IPS DF 6.9 (cell line): Measurements from ENCODE around the gene IFT88.
"Not testable (repeated sequence)": the region's sequence is repeated elsewhere in the genome, so short reads cannot be mapped to it uniquely, and the experiment has no call there.

Experiments
- DNase-seq: peaks from one replicate; pipeline ENCODE4 v3.0.0-alpha.2; 2013; ENCODE audit warnings: low read depth, low spot score
- H3K27ac ChIP-seq: one replicate; pipeline ENCODE4 v1.5.1; 2013; ENCODE audit warnings: low read length, control low read depth
- H3K27me3 ChIP-seq: 2 replicates; pipeline ENCODE4 v1.6.1; 2013; ENCODE audit warnings: mild to moderate bottlenecking, low read length; ENCODE audit not compliant: control insufficient read depth, insufficient read depth
- H3K36me3 ChIP-seq: 2 replicates; pipeline ENCODE4 v1.6.1; 2013; ENCODE audit warnings: low read length; ENCODE audit not compliant: control insufficient read depth, insufficient read depth
- H3K4me1 ChIP-seq: 2 replicates; pipeline ENCODE4 v1.6.1; 2013; ENCODE audit warnings: low read length; ENCODE audit not compliant: control insufficient read depth, insufficient read depth
- H3K4me3 ChIP-seq: 2 replicates; pipeline ENCODE4 v1.5.1; 2013; ENCODE audit warnings: mild to moderate bottlenecking, low read length
- H3K9me3 ChIP-seq: 2 replicates; pipeline ENCODE4 v1.6.1; 2013; ENCODE audit warnings: low read length, inconsistent platforms; ENCODE audit not compliant: control insufficient read depth, insufficient read depth
- WGBS: extraction: QIAGEN DNeasy Blood & Tissue Kit; methylation state at CpG from one replicate; pipeline ENCODE4 v1.1.7; 2013; ENCODE audit warnings: mixed read lengths, missing lambda C conversion rate; ENCODE audit not compliant: insufficient read length, insufficient coverage; 5-methylcytosine and 5-hydroxymethylcytosine counted together

IFT88 gene

DNA sequence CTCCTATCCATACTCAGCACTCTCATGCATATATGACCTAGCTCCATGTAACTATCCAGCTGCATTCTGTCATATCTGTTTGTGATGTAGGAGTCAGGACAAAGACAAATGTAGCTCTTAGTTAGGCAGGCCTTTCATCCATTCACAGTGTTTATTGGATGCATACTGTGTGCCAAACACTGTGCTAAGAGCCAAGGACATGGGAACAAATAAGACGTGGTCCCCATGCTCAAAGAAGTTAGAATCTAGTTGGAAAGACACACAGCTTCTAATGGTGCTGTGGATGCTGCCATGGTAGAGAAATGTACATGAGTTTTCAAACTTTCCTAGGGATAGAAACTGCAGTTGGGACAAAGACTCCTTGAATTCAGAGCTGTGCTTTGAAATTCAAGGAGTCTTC is 104.8 kb downstream of the IFT88 start:
- DNase-seq: no peak
- no CpG with 5 or more reads among the region's 1 CpG for WGBS

DNA sequence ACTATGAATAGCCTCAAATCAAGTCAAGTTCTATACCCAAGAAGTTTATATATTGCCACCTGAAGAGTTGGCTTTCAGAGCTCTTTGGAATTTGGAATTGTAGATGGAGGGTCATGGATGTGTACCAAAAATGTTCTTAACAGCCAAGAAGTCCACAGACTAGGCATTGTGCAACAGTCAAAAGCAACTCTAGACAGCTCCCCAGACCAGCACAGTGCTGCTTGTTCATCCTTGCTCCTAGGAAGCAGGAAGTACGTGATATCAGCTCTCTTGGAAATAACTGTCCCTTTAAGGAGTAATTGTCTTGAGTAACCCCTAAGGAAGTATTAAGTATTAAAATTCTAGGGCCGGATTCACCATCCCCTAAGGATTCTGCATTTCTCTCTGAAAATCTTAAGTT is 105.8 kb downstream of the IFT88 start:
- Histone ChIP-seq H3K4me1 (no peaks in the 10 kb centered on the region), H3K27me3 (no peaks in the 10 kb centered on the region), H3K27ac (no peak overlapping the region), H3K9me3 (no peaks in the 10 kb centered on the region), H3K36me3 (no peaks in the 10 kb centered on the region), H3K4me3 (no peak overlapping the region)
- DNase-seq: no peak
- WGBS: no CpG with 5 or more reads among the region's 2 CpGs

More for the DNA sequence above, 104.8 kb downstream of the IFT88 start:
- H3K4me1 ChIP-seq: no peaks in the 10 kb centered on the region
- no peak overlapping the region for H3K4me3 ChIP-seq
- H3K27me3 ChIP-seq: no peaks in the 10 kb centered on the region
- H3K36me3 ChIP-seq: no peaks in the 10 kb centered on the region
- no peak overlapping the region for H3K27ac ChIP-seq
- H3K9me3 ChIP-seq: no peaks in the 10 kb centered on the region

- Histone ChIP-seq H3K27ac (no peak overlapping the region), H3K9me3 (no peaks in the 10 kb centered on the region), H3K4me1 (no peaks in the 10 kb centered on the region), H3K36me3 (no peaks in the 10 kb centered on the region), H3K27me3 (no peaks in the 10 kb centered on the region), H3K4me3 (no peak overlapping the region)
- no peak for DNase-seq
- WGBS: no CpG with 5 or more reads among the region's 5 CpGs
Measured at GRCh38 chr13:20673715-20674114, 106.8 kb downstream of the IFT88 start.

DNA sequence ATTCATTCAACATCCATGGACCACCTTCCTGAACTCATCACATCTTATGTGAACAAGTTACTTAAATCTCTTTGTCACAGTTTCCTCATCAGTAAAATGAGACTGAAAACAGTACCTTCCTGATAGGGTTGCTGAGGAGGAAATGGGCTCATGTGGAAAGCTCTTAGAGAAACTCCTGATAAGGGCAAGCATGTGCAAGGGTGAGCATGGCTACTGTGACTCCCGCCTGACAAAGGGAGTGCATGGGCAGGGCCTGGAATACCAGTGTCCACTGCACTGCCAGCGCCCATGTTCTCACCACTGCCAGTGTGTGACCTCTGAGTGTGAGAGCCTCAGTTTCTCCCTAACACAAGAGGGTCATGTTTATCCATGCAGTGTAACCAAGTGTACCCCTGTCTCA is 109.3 kb downstream of the IFT88 start:
- DNase-seq: no peak
- H3K4me3 ChIP-seq: no peak overlapping the region
- H3K27ac ChIP-seq: no peak overlapping the region
- no peaks in the 10 kb centered on the region for H3K36me3 ChIP-seq
- no peaks in the 10 kb centered on the region for H3K27me3 ChIP-seq
- no peaks in the 10 kb centered on the region for H3K4me1 ChIP-seq
- WGBS: no CpG with 5 or more reads among the region's 2 CpGs
- H3K9me3 ChIP-seq: no peaks in the 10 kb centered on the region

GRCh38 chr13:20678606-20679005 is 111.6 kb downstream of the IFT88 start:
- no CpG with 5 or more reads among the region's 7 CpGs for WGBS
- H3K4me1 ChIP-seq, H3K9me3 ChIP-seq, DNase-seq, H3K4me3 ChIP-seq, H3K36me3 ChIP-seq, H3K27ac ChIP-seq, H3K27me3 ChIP-seq: not testable (repeated sequence)

DNA sequence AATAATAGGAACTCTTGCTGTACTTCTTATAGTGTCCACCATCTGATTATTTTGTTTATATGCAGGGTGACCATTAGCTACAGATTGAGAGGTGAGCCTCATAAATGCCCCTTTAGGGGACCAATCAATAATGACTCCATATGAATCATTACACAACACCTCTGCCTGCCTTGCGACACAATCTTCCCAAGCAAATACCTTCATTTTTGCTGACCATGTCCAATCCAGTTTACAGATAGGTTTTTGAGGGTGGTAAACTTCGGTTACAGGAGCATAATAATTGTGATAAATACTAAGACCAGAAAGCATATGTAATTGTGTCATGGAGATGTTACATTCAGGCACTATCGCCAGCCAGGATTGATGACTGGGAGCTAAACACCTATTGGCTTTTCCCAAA is 112.9 kb downstream of the IFT88 start:
- DNase-seq: no peak
- Histone ChIP-seq H3K4me3 (no peak overlapping the region), H3K4me1 (peaks cover 2% of the 10 kb centered on the region; the same call in 1 of the 2 replicates), H3K27me3 (no peaks in the 10 kb centered on the region), H3K27ac (no peak overlapping the region), H3K9me3 (no peaks in the 10 kb centered on the region), H3K36me3 (no peaks in the 10 kb centered on the region)
- no CpG with 5 or more reads among the region's 3 CpGs for WGBS

DNA sequence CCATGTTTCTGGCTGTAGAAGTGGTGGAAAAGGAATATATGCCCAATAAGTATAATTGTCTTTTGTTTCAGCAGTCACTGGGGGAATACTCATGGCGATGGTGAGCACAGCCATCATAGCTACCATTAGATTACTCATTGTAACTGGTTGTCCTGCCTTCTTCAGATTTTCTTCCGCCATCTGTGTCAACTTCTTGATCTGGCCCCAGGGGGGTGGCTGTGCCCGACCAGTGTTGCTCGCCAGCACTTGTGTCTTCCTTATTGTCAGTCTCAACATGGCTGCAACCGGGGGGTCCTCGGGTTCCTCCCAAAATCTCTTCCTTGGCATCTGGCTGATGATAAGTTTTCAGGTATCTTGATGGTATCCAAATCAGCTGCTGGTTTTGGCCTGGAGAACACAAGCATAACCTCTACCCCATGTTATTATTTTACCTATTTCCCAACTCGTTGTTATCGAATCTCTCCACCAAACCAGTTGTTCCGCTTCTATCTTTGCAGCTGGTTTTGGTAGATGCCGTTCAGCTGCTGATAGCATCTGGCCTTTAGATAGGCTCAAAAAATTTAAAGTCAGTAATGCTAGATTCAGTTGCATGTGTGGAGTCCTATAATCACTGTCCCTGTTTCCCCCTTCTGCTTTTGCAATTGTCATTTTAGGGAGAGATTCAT is 113.6 kb downstream of the IFT88 start:
- H3K27ac ChIP-seq: no peak overlapping the region
- H3K36me3 ChIP-seq: no peaks in the 10 kb centered on the region
- H3K9me3 ChIP-seq: no peaks in the 10 kb centered on the region
- H3K4me3 ChIP-seq: no peak overlapping the region
- DNase-seq: no peak
- no peaks in the 10 kb centered on the region for H3K27me3 ChIP-seq
- no CpG with 5 or more reads among the region's 10 CpGs for WGBS
- peaks cover 2% of the 10 kb centered on the region; the same call in 1 of the 2 replicates for H3K4me1 ChIP-seq

DNA sequence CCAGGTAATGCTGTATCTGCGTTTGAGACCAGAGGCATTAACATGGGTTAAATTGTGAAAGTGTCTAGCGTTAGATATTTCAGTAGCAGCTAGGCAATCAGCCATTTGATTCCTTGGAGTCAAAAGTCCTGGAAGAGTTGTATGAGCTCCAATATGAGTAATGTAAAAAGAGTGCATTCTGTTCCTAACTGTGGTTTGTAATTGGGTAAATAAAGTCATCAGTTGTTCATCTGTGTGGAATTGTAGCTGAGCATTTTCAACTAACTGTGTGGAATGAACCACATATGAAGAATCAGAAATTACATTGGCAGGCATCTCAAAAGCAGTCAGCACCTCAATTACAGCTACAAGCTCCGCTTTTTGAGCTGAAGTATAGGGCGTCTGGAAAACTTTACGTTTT is 114.5 kb downstream of the IFT88 start:
- no CpG with 5 or more reads among the region's 5 CpGs for WGBS
- not testable (repeated sequence) for H3K9me3 ChIP-seq, H3K27ac ChIP-seq, H3K4me1 ChIP-seq, H3K27me3 ChIP-seq, H3K36me3 ChIP-seq, DNase-seq, H3K4me3 ChIP-seq

DNA sequence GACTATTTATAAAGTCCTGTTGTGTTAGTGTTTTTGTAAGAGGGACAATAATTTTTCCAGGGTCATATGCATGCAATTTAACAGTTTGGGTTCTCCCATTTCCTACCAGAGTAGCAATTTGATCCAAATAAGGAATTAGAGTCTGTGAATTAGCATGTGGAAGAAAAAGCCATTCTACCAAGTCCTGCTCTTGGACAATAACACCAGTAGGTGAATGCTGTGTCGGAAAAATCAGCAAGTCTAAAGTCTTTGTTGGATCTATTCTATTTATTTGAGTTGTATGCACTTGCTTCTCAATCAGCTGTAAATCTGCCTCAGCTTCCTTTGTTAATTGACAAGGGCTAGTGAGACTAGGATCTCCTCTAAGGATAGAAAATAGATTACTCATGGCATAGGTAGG is 115.1 kb downstream of the IFT88 start:
- WGBS: no CpG with 5 or more reads among the region's 1 CpG

DNA sequence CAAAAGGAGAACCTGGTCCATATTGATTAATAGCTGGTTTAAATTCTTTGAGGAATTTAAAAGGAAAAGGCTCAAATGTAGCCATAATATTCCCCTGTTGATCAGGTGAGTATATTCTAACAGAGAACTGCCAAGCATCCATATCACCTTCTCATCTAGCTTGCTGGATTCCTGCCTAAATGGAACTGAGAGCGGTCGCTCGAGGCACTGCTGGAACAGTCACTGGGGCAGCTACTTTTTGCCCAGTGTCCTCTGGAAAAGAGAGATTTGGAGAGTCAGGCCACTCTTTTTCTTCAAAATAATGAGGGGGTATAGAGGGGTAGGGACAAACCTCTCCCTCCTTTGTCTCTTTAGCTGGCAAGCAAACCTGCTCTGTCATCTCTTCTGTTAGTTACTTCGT is 117.1 kb downstream of the IFT88 start:
- Histone ChIP-seq H3K4me3 (no peak overlapping the region), H3K9me3 (no peaks in the 10 kb centered on the region), H3K27me3 (no peaks in the 10 kb centered on the region), H3K27ac (no peak overlapping the region), H3K4me1 (peaks cover 2% of the 10 kb centered on the region; the same call in 1 of the 2 replicates), H3K36me3 (no peaks in the 10 kb centered on the region)
- WGBS: no CpG with 5 or more reads among the region's 4 CpGs
- DNase-seq: no peak

More for the DNA sequence above, 115.1 kb downstream of the IFT88 start:
- Histone ChIP-seq H3K27ac (no peak overlapping the region), H3K9me3 (no peaks in the 10 kb centered on the region), H3K4me1 (peaks cover 2% of the 10 kb centered on the region; the same call in 1 of the 2 replicates), H3K27me3 (no peaks in the 10 kb centered on the region), H3K36me3 (no peaks in the 10 kb centered on the region), H3K4me3 (no peak overlapping the region)
- no peak for DNase-seq

GRCh38 chr13:20684546-20684945 is 117.6 kb downstream of the IFT88 start:
- no CpG with 5 or more reads among the region's 18 CpGs for WGBS
- Histone ChIP-seq H3K4me3 (no peak overlapping the region), H3K9me3 (no peaks in the 10 kb centered on the region), H3K27ac (no peak overlapping the region), H3K4me1 (peaks cover 2% of the 10 kb centered on the region; the same call in 1 of the 2 replicates), H3K27me3 (no peaks in the 10 kb centered on the region), H3K36me3 (no peaks in the 10 kb centered on the region)
- no peak for DNase-seq
